GM23338 (cell line): ENCODE measurements around the gene PRKCH.

Source experiments
- CTCF ChIP-seq, 2 experiments: fragments of 200-600 bp in 1 of 2; sonication (generic) in 1 of 2; conservative IDR thresholded peaks; 2 replicates each; pipeline versions ENCODE4 v1.5.1 to v1.6.1; 2016 to 2017; ENCODE audit warnings: antibody characterized with exemption in 2 of 2, low read depth in 2 of 2, mild to moderate bottlenecking in 2 of 2, moderate library complexity in 1 of 2
- EZH2 ChIP-seq: fragments of 200-600 bp; sonication (generic); IDR thresholded peaks from one replicate; pipeline ENCODE4 v1.8.0; 2017; ENCODE audit warnings: antibody characterized with exemption, mild to moderate bottlenecking, low read depth; ENCODE audit not compliant: unreplicated experiment
- EZH2phosphoT487 ChIP-seq: fragments of 200-600 bp; sonication (generic); IDR thresholded peaks from one replicate; pipeline ENCODE4 v1.8.1; 2018; ENCODE audit warnings: antibody characterized with exemption; ENCODE audit not compliant: unreplicated experiment
- POLR2AphosphoS5 ChIP-seq: IDR thresholded peaks from 2 replicates; pipeline ENCODE4 v1.6.1; 2016; ENCODE audit warnings: antibody characterized with exemption, low read depth
- REST ChIP-seq: IDR thresholded peaks from one replicate; pipeline ENCODE4 v1.6.1; 2018; ENCODE audit warnings: antibody characterized with exemption; ENCODE audit not compliant: unreplicated experiment
- ZNF331 ChIP-seq: fragments of 250-450 bp; sonication (Bioruptor Pico); IDR thresholded peaks from 2 replicates; pipeline ENCODE4 v1.5.0; 2020; ENCODE audit warnings: low read depth, mild to moderate bottlenecking, moderate library complexity

GRCh38 chr14:61277232-61277631 is 44.1 kb upstream of the PRKCH start:
- no peak for TF ChIP-seq REST
- TF ChIP-seq CTCF (conservative IDR thresholded peaks at IDR 0.05; ENCODE audit: low read depth in 2 of 2), result no peak
- TF ChIP-seq POLR2AphosphoS5, result no peak
- no peak for TF ChIP-seq EZH2phosphoT487
- no peak for TF ChIP-seq EZH2
- TF ChIP-seq ZNF331 (CRISPR knock-in tag), result no peak
